ENCODE data around the gene SEMA4D. TPM values are rescaled to one million over a fixed set of nuclear protein-coding genes. Genes with fewer than 3 reads are reported as not detected.

Gene SEMA4D
- total and polyA plus RNA-seq, 9 of the 15 experiments (the other 6 are each of a cell fraction or from before 2014, with no cell fraction given): 0.38 to 5.1 (median 1.8) TPM

DNA sequence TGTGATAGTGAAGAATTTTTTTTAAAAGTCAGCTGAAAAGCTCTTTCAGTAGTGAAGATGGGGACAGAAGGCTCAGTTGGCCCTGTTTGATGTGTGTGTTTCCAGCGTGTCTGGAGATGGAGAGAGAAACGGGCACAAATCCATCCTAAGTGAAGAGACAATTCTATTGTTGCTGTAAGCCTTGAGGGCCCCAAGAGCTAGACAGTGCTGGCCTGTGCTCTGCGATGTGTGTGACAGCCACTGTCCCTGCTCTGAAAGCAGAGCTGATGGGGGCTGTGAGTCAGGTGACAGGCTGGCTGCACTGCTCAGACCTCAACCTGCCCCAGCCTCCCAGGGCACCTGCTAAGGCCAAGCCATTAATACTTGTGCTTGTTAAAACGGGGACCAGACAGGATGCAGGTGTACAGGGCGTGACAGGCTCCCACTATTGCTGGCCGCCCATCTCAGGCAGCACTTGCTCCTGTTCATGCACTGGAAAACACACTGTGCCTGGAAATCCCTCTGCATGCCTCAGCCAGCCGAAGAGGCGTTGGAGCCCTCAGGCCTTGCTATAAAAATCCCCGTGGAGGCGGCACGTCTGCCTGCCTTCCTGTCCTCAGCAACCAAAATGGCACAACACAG, 44.6 kb upstream of the SEMA4D start (continued):
- TF ChIP-seq, protein P1, sequence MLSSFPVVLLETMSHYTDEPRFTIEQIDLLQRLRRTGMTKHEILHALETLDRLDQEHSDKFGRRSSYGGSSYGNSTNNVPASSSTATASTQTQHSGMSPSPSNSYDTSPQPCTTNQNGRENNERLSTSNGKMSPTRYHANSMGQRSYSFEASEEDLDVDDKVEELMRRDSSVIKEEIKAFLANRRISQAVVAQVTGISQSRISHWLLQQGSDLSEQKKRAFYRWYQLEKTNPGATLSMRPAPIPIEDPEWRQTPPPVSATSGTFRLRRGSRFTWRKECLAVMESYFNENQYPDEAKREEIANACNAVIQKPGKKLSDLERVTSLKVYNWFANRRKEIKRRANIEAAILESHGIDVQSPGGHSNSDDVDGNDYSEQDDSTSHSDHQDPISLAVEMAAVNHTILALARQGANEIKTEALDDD (IDR thresholded peaks at IDR 0.05): no peak
- no peak for TF ChIP-seq POU5F1 (IDR thresholded peaks at IDR 0.05; ENCODE audit: borderline replicate concordance, low read depth, low read length, partially characterized antibody)

DNA sequence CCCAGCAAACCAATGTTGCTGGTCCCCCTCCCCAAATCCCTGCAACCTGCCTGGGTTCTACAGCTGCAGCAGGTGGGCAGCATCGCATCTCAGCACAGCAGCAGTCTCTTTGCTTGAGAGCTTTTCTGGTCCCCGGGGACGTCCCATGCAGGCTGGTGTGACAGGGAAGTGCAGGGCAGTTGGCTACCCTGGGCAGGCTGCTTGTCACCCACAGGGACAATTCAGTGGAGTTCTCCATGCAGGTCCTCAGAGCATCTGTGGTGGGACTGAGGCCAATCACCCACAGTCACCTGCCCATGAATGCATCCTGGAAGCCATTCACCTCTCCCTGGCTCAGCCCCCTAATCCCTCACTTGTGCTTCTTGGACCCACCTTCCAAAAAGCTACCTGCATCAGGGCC, 43.9 kb upstream of the SEMA4D start:
- Histone ChIP-seq H3K9ac (ENCODE audit: insufficient read depth in 1 of 2, low read depth in 2 of 2, low read length in 2 of 2) (no peak overlapping the region), H3K79me2 (ENCODE audit: control insufficient read depth, insufficient read depth, low read length) (no peaks in the 10 kb centered on the region), H3K27ac (ENCODE audit: extremely low read depth, low read depth, low read length) (no peak overlapping the region), H3K4me1 (replicated peaks in 1 of 2; ENCODE audit: control insufficient read depth in 2 of 2, insufficient read depth in 2 of 2, low read length in 2 of 2) (no peaks in the 10 kb centered on the region; a peak in 1 of 5 replicates), H3K9me3 (replicated peaks; ENCODE audit: control insufficient read depth, insufficient read depth, low read depth, low read length) (no peaks in the 10 kb centered on the region), H3K27me3 (ENCODE audit: control insufficient read depth in 2 of 2, insufficient read depth in 2 of 2, low read length in 2 of 2) (peaks cover 0 to 17% of the 10 kb centered on the region in 2 experiments; a peak in 2 of 5 replicates), H3K4me2 (ENCODE audit: insufficient read depth, low read length) (no peak overlapping the region), H4K20me1 (replicated peaks; ENCODE audit: control insufficient read depth, insufficient read depth, low read length) (no peaks in the 10 kb centered on the region), H3K36me3 (ENCODE audit: control insufficient read depth, insufficient read depth, low read length) (no peaks in the 10 kb centered on the region), H2AFZ (ENCODE audit: low read depth, low read length) (no peak overlapping the region), H3K9me1 (ENCODE audit: control insufficient read depth, insufficient read depth, low read length) (no peaks in the 10 kb centered on the region), H3K4me3 (no peak overlapping the region)
- TF ChIP-seq CREB1 (IDR thresholded peaks at IDR 0.05): no peak
- no peak for TF ChIP-seq CREB1 (CRISPR knock-in tag; IDR thresholded peaks at IDR 0.05)
- TF ChIP-seq SAFB2 (IDR thresholded peaks at IDR 0.05; ENCODE audit: borderline replicate concordance, low read depth, low read length, severe bottlenecking): no peak
- TF ChIP-seq RBM14 (IDR thresholded peaks at IDR 0.05; ENCODE audit: borderline replicate concordance, insufficient read depth, low read depth, low read length): no peak
- no peak for TF ChIP-seq TCFL5 (CRISPR knock-in tag; conservative IDR thresholded peaks at IDR 0.05)
- TF ChIP-seq, protein P2, sequence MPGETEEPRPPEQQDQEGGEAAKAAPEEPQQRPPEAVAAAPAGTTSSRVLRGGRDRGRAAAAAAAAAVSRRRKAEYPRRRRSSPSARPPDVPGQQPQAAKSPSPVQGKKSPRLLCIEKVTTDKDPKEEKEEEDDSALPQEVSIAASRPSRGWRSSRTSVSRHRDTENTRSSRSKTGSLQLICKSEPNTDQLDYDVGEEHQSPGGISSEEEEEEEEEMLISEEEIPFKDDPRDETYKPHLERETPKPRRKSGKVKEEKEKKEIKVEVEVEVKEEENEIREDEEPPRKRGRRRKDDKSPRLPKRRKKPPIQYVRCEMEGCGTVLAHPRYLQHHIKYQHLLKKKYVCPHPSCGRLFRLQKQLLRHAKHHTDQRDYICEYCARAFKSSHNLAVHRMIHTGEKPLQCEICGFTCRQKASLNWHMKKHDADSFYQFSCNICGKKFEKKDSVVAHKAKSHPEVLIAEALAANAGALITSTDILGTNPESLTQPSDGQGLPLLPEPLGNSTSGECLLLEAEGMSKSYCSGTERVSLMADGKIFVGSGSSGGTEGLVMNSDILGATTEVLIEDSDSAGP (CRISPR knock-in tag; IDR thresholded peaks at IDR 0.05): no peak
- TF ChIP-seq, protein P3, sequence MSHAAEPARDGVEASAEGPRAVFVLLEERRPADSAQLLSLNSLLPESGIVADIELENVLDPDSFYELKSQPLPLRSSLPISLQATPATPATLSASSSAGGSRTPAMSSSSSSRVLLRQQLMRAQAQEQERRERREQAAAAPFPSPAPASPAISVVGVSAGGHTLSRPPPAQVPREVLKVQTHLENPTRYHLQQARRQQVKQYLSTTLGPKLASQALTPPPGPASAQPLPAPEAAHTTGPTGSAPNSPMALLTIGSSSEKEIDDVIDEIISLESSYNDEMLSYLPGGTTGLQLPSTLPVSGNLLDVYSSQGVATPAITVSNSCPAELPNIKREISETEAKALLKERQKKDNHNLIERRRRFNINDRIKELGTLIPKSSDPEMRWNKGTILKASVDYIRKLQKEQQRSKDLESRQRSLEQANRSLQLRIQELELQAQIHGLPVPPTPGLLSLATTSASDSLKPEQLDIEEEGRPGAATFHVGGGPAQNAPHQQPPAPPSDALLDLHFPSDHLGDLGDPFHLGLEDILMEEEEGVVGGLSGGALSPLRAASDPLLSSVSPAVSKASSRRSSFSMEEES (CRISPR knock-in tag; IDR thresholded peaks at IDR 0.05): no peak
- no peak for TF ChIP-seq MCM7 (IDR thresholded peaks at IDR 0.05)
- no peak for TF ChIP-seq RBM25 (IDR thresholded peaks at IDR 0.05; ENCODE audit: low read depth, low read length, severe bottlenecking)
- TF ChIP-seq KLF13 (tag; IDR thresholded peaks at IDR 0.05; ENCODE audit: borderline replicate concordance, low read depth): no peak
- POLR2A ChIA-PET: no interaction called here
- BruUV-seq (replicated peaks): no TSS peak
- in situ Hi-C loops (cut with MboI) (no loop called here), intact Hi-C loops (cut with micrococcal nuclease) (no loop called here)
- DNase-seq (ENCODE audit: extremely low read depth in 1 of 4, low spot score in 3 of 4): no peak
- no peak for FAIRE-seq
- 0% methylated on average over 3 of the region's 3 CpGs for WGBS (ENCODE audit: insufficient coverage, low coverage, missing lambda C conversion rate)
- ATAC-seq: no peak
- CTCF ChIA-PET (ENCODE audit: low intra/inter-chr PET ratio): no interaction called here

All from K562 (cell line).